Right lobe of liver (tissue), 6 donors: ENCODE measurements around the gene URB1. TPM values are rescaled to one million over a fixed set of nuclear protein-coding genes. Genes with fewer than 3 reads are reported as not detected.

ENCODE experiments used
- ATAC-seq, 4 donors: fragments of 200-7000 bp; cut with Tn5 transposase; one replicate each; pipeline ENCODE4 v1.9.1; 2020; ENCODE audit warnings: mild to moderate bottlenecking in 4 of 4, moderate library complexity in 4 of 4
- DNase-seq, 3 donors: peaks; one replicate each; pipeline ENCODE4 v3.0.0-alpha.2; 2020
- H3K27ac ChIP-seq, 3 donors: fragments of 200-600 bp; one replicate each; pipeline ENCODE4 v1.8.0; 2022
- H3K27me3 ChIP-seq, 2 donors: fragments of 200-600 bp; one replicate each; pipeline ENCODE4 v1.8.0; 2022
- H3K36me3 ChIP-seq, 4 donors: fragments of 200-600 bp; sonication (generic) in 1 of 4; one replicate each; pipeline versions ENCODE4 v1.5.1 to v1.8.0; 2017 to 2022; ENCODE audit warnings: control low read depth in 1 of 4
- H3K4me1 ChIP-seq, 4 donors: fragments of 200-600 bp; sonication (generic) in 1 of 4; one replicate each; pipeline versions ENCODE4 v1.5.1 to v1.8.0; 2017 to 2022; ENCODE audit warnings: control low read depth in 1 of 4
- H3K4me3 ChIP-seq, 3 donors: fragments of 200-600 bp; one replicate each; pipeline ENCODE4 v1.8.0; 2022
- H3K9me3 ChIP-seq, 4 donors: fragments of 200-600 bp; sonication (generic) in 1 of 4; one replicate each; pipeline versions ENCODE4 v1.5.1 to v1.8.0; 2017 to 2022; ENCODE audit warnings: control low read depth in 1 of 4
- CTCF ChIP-seq, 4 donors: fragments of 200-600 bp in 3 of 4; fragments of 450-650 bp in 1 of 4; IDR thresholded peaks; one replicate each; pipeline versions ENCODE4 v1.5.1 to v1.8.0; 2016 to 2022; ENCODE audit warnings: antibody characterized with exemption in 4 of 4, mild to moderate bottlenecking in 2 of 4
- POLR2A ChIP-seq: fragments of 450-650 bp; IDR thresholded peaks from one replicate; pipeline ENCODE4 v1.6.1; 2017; ENCODE audit warnings: antibody characterized with exemption, mild to moderate bottlenecking
- WGBS: methylation state at CpG from one replicate; pipeline ENCODE4 v1.1.6; 2018; ENCODE audit warnings: low coverage, low lambda C conversion rate; ENCODE audit not compliant: insufficient coverage; ENCODE audit errors: missing lambda C conversion rate; 5-methylcytosine and 5-hydroxymethylcytosine counted together
- intact Hi-C, 2 donors: fragments of 100-400 bp; cut with DNase I; formaldehyde crosslinking; loops; one replicate each; pipeline versions ENCODE4 v1.11.2 to v1.14.1; 2022
- total RNA-seq, 6 experiments: library from RNA; depleted of rRNA in 2 of 6; stranded (reverse); fragments of >200 nt in 2 of 6; fragmentation: NEBNext Ultra II Directional in 3 of 6; extraction: Animal tissue kit (Norgen Biotek cat#: 25700) in 3 of 6; gene quantifications; one replicate each; pipeline versions ENCODE4 v1.1.0 to v1.2.4, GENCODE V29; 2016 to 2023
- donor health status: DM: no; HTN: yes; CAD: no.
- donor health status: DM: no; HTN: no; CAD: no.
- donor health status: DM: no; HTN: no; CAD: no.
- donor health status: DM: no; HTN: yes; CAD: no.
- donor health status: DM: no; HTN: yes; CAD: no.

URB1 gene
- total RNA-seq, 6 experiments from 2014 or later, result 6.3 to 13.6 (median 9.8) TPM

GRCh38 chr21:32325706-32326105 lies 67.1 kb downstream of the URB1 start:
- Histone ChIP-seq H3K9me3 (no peaks in the 10 kb centered on the region), H3K27ac (no peak overlapping the region)
- no peak for ATAC-seq

GRCh38 chr21:32322676-32323075 lies 70.1 kb downstream of the URB1 start:
- Histone ChIP-seq H3K9me3 (no peaks in the 10 kb centered on the region), H3K4me3 (no peak overlapping the region), H3K27ac (no peak overlapping the region), H3K36me3 (peaks cover 0 to 88% (median 33%) of the 10 kb centered on the region in 4 donors), H3K4me1 (no peaks in the 10 kb centered on the region), H3K27me3 (no peaks in the 10 kb centered on the region)
- intact Hi-C loops, result no loop called here
- 60% methylated on average over 1 of the region's 10 CpGs for WGBS
- TF ChIP-seq POLR2A (no peak), CTCF (IDR thresholded peaks at IDR 0.05) (no peak)
- DNase-seq (peak in 1 of 3 donors; percentile 31), ATAC-seq (no peak)

More at GRCh38 chr21:32325706-32326105, 67.1 kb downstream of the URB1 start:
- DNase-seq, result peak in 1 of 3 donors; percentile 19
- Histone ChIP-seq H3K4me3 (no peak overlapping the region), H3K36me3 (peaks cover 0 to 58% (median 26%) of the 10 kb centered on the region in 4 donors), H3K27me3 (no peaks in the 10 kb centered on the region), H3K4me1 (no peaks in the 10 kb centered on the region)
- intact Hi-C loops, result no loop called here
- 91% methylated on average over 3 of the region's 8 CpGs for WGBS
- no peak for TF ChIP-seq POLR2A
- no peak for TF ChIP-seq CTCF (IDR thresholded peaks at IDR 0.05)

GRCh38 chr21:32322103-32322502 lies 70.7 kb downstream of the URB1 start:
- 86% methylated on average over 8 of the region's 12 CpGs for WGBS
- no peaks in the 10 kb centered on the region for H3K9me3 ChIP-seq

GRCh38 chr21:32321480-32321879 lies 71.3 kb downstream of the URB1 start:
- WGBS, result 91% methylated on average over 9 of the region's 13 CpGs
- no peaks in the 10 kb centered on the region for H3K9me3 ChIP-seq
- no peak for ATAC-seq

More at GRCh38 chr21:32322103-32322502, 70.7 kb downstream of the URB1 start:
- ATAC-seq (no peak), DNase-seq (peak in 1 of 3 donors; percentile 4)
- Histone ChIP-seq H3K27ac (no peak overlapping the region), H3K27me3 (no peaks in the 10 kb centered on the region), H3K36me3 (peaks cover 0 to 94% (median 32%) of the 10 kb centered on the region in 4 donors), H3K4me1 (no peaks in the 10 kb centered on the region), H3K4me3 (no peak overlapping the region)
- intact Hi-C loops, result no loop called here
- no peak for TF ChIP-seq CTCF (IDR thresholded peaks at IDR 0.05)
- no peak for TF ChIP-seq POLR2A

More at GRCh38 chr21:32321480-32321879, 71.3 kb downstream of the URB1 start:
- H3K27me3 ChIP-seq, result no peaks in the 10 kb centered on the region
- intact Hi-C loops, result no loop called here
- no peaks in the 10 kb centered on the region for H3K4me1 ChIP-seq
- TF ChIP-seq POLR2A (no peak), CTCF (IDR thresholded peaks at IDR 0.05) (no peak)
- no peak overlapping the region for H3K4me3 ChIP-seq
- no peak overlapping the region for H3K27ac ChIP-seq
- H3K36me3 ChIP-seq, result peaks cover 0 to 94% (median 35%) of the 10 kb centered on the region in 4 donors
- DNase-seq, result peak in 1 of 3 donors; percentile 28
